Astrocyte (in vitro differentiated cells and primary cell): Measurements from ENCODE around the gene AQP2. TPM values are rescaled to one million over a fixed set of nuclear protein-coding genes. Genes with fewer than 3 reads are reported as not detected.

ENCODE experiments used
- DNase-seq: peaks from one replicate; pipeline ENCODE4 v3.0.0-alpha.2; 2010; ENCODE audit warnings: low read depth
- FAIRE-seq: peaks from 2 replicates; lab custom pipeline; 2011; peaks lifted over from hg19 to GRCh38; lab: Jason Lieb, UNC
- H2AFZ ChIP-seq: 2 replicates; pipeline ENCODE4 v1.6.0; 2012; ENCODE audit warnings: low read depth, low read length, inconsistent platforms
- H3K27ac ChIP-seq: 2 replicates; pipeline ENCODE4 v1.5.1; 2011; ENCODE audit warnings: low read depth, low read length, inconsistent platforms
- H3K27me3 ChIP-seq: 2 replicates; pipeline ENCODE4 v1.6.0; 2011; ENCODE audit warnings: low read length, inconsistent platforms; ENCODE audit not compliant: insufficient read depth
- H3K36me3 ChIP-seq: 2 replicates; pipeline ENCODE4 v1.5.1; 2011; ENCODE audit warnings: low read length, inconsistent platforms; ENCODE audit not compliant: insufficient read depth
- H3K4me1 ChIP-seq: 2 replicates; pipeline ENCODE4 v1.5.1; 2011; ENCODE audit warnings: low read length, inconsistent platforms; ENCODE audit not compliant: insufficient read depth
- H3K4me2 ChIP-seq: 2 replicates; pipeline ENCODE4 v1.6.0; 2012; ENCODE audit warnings: low read length, inconsistent platforms
- H3K4me3 ChIP-seq: 2 replicates; pipeline ENCODE4 v1.5.1; 2011; ENCODE audit warnings: low read depth, mild to moderate bottlenecking, low read length, inconsistent platforms; ENCODE audit not compliant: insufficient read depth
- H3K79me2 ChIP-seq: 2 replicates; pipeline ENCODE4 v1.6.0; 2012; ENCODE audit warnings: mild to moderate bottlenecking, low read length, inconsistent platforms; ENCODE audit not compliant: insufficient read depth
- H3K9ac ChIP-seq: 2 replicates; pipeline ENCODE4 v1.6.0; 2012; ENCODE audit warnings: mild to moderate bottlenecking, low read length, inconsistent platforms
- H3K9me3 ChIP-seq: 2 replicates; pipeline ENCODE4 v1.5.1; 2012; ENCODE audit warnings: low read depth, mild to moderate bottlenecking, low read length, inconsistent platforms; ENCODE audit not compliant: insufficient read depth
- H4K20me1 ChIP-seq: 2 replicates; pipeline ENCODE4 v1.6.0; 2012; ENCODE audit warnings: low read length, inconsistent platforms; ENCODE audit not compliant: insufficient read depth
- H3K27ac Mint-ChIP-seq: one replicate; pipeline ENCODE4 v1.8.0; 2021; ENCODE audit warnings: mild to moderate bottlenecking, mixed read lengths; ENCODE audit not compliant: unreplicated experiment
- H3K27me3 Mint-ChIP-seq: one replicate; pipeline ENCODE4 v1.8.0; 2021; ENCODE audit warnings: low read depth, mixed read lengths; ENCODE audit not compliant: unreplicated experiment
- H3K36me3 Mint-ChIP-seq: one replicate; pipeline ENCODE4 v1.8.0; 2021; ENCODE audit warnings: low read depth, mixed read lengths; ENCODE audit not compliant: unreplicated experiment
- H3K4me1 Mint-ChIP-seq: one replicate; pipeline ENCODE4 v1.8.0; 2021; ENCODE audit warnings: low read depth, mixed read lengths; ENCODE audit not compliant: unreplicated experiment
- H3K4me3 Mint-ChIP-seq: one replicate; pipeline ENCODE4 v1.8.0; 2021; ENCODE audit warnings: mild to moderate bottlenecking, moderate library complexity, mixed read lengths; ENCODE audit not compliant: unreplicated experiment
- H3K9me3 Mint-ChIP-seq: one replicate; pipeline ENCODE4 v1.8.0; 2021; ENCODE audit warnings: mild to moderate bottlenecking, mixed read lengths; ENCODE audit not compliant: unreplicated experiment
- CTCF ChIP-seq: IDR thresholded peaks from 2 replicates; pipeline ENCODE4 v1.5.1; 2011; ENCODE audit warnings: low read depth, mild to moderate bottlenecking, inconsistent platforms, low read length, moderate library complexity; ENCODE audit not compliant: insufficient read depth
- EZH2 ChIP-seq: IDR thresholded peaks from 2 replicates; pipeline ENCODE4 v1.6.1; 2012; ENCODE audit warnings: mild to moderate bottlenecking, low read length, inconsistent platforms; ENCODE audit not compliant: insufficient read depth
- total RNA-seq: library from RNA; stranded (reverse); gene quantifications from 2 replicates; pipeline ENCODE4 v1.2.1, GENCODE V29; 2021

AQP2 gene
- total RNA-seq, 1 donor from 2014 or later = not detected

- H3K9me3 ChIP-seq = no peaks in the 10 kb centered on the region
These were observed 48.6 kb upstream of the AQP2 start for GRCh38 chr12:49901986-49902385.

GRCh38 chr12:49902399-49903350 lies 47.9 kb upstream of the AQP2 start:
- H3K27me3 ChIP-seq = no peaks in the 10 kb centered on the region
- H3K36me3 ChIP-seq = no peaks in the 10 kb centered on the region
- H3K27me3 Mint-ChIP-seq = peaks cover 65% of the 10 kb centered on the region
- no peak overlapping the region for H3K9ac ChIP-seq
- peaks cover 6% of the 10 kb centered on the region for H3K4me1 Mint-ChIP-seq
- H3K4me2 ChIP-seq = no peak overlapping the region
- H3K9me3 ChIP-seq = no peaks in the 10 kb centered on the region
- H3K79me2 ChIP-seq = no peaks in the 10 kb centered on the region
- no peak for FAIRE-seq
- no peak for DNase-seq
- peaks cover 5% of the 10 kb centered on the region for H3K4me1 ChIP-seq
- H2AFZ ChIP-seq = no peak overlapping the region
- H4K20me1 ChIP-seq = no peaks in the 10 kb centered on the region
- TF ChIP-seq EZH2 = no peak
- no peak for TF ChIP-seq CTCF
- no peak overlapping the region for H3K4me3 ChIP-seq
- peaks cover 3% of the 10 kb centered on the region for H3K9me3 Mint-ChIP-seq
- H3K27ac Mint-ChIP-seq = no peak overlapping the region
- no peak overlapping the region for H3K27ac ChIP-seq
- peak overlapping the region; percentile 8 for H3K4me3 Mint-ChIP-seq
- H3K36me3 Mint-ChIP-seq = no peaks in the 10 kb centered on the region

More at GRCh38 chr12:49901986-49902385, 48.6 kb upstream of the AQP2 start:
- Mint-ChIP-seq H3K9me3 (peaks cover 3% of the 10 kb centered on the region), H3K36me3 (no peaks in the 10 kb centered on the region), H3K4me1 (peaks cover 3% of the 10 kb centered on the region), H3K27me3 (peaks cover 66% of the 10 kb centered on the region), H3K4me3 (no peak overlapping the region), H3K27ac (no peak overlapping the region)
- H3K27me3 ChIP-seq = no peaks in the 10 kb centered on the region
- H3K4me3 ChIP-seq = no peak overlapping the region
- H3K4me2 ChIP-seq = no peak overlapping the region
- H3K36me3 ChIP-seq = no peaks in the 10 kb centered on the region
- TF ChIP-seq CTCF (no peak), EZH2 (no peak)
- DNase-seq = no peak
- FAIRE-seq = no peak
- peaks cover 5% of the 10 kb centered on the region for H3K4me1 ChIP-seq
- H3K79me2 ChIP-seq = no peaks in the 10 kb centered on the region
- H3K27ac ChIP-seq = no peak overlapping the region
- H2AFZ ChIP-seq = no peak overlapping the region
- no peaks in the 10 kb centered on the region for H4K20me1 ChIP-seq
- H3K9ac ChIP-seq = no peak overlapping the region

GRCh38 chr12:49903351-49903699 lies 47.2 kb upstream of the AQP2 start:
- peaks cover 62% of the 10 kb centered on the region for H3K27me3 Mint-ChIP-seq
- Histone ChIP-seq H3K79me2 (no peaks in the 10 kb centered on the region), H3K27ac (no peak overlapping the region), H3K27me3 (no peaks in the 10 kb centered on the region), H3K36me3 (no peaks in the 10 kb centered on the region), H4K20me1 (no peaks in the 10 kb centered on the region), H3K4me2 (peak overlapping the region; percentile 82), H3K4me1 (peaks cover 5% of the 10 kb centered on the region), H2AFZ (peak overlapping the region; percentile 81), H3K4me3 (peak overlapping the region; percentile 23), H3K9ac (no peak overlapping the region), H3K9me3 (no peaks in the 10 kb centered on the region)
- peaks cover 6% of the 10 kb centered on the region for H3K4me1 Mint-ChIP-seq
- no peak for DNase-seq
- TF ChIP-seq EZH2 (no peak), CTCF (no peak)
- H3K9me3 Mint-ChIP-seq = peaks cover 3% of the 10 kb centered on the region
- H3K36me3 Mint-ChIP-seq = no peaks in the 10 kb centered on the region
- no peak overlapping the region for H3K27ac Mint-ChIP-seq
- FAIRE-seq = no peak
- peak overlapping the region; percentile 8 for H3K4me3 Mint-ChIP-seq
